Middle frontal gyrus (tissue), 1 donor: ENCODE results near the gene PLCL2.

ENCODE experiments used
- DNase-seq: peaks from one replicate; pipeline ENCODE4 v3.0.0-alpha.2; 2015; ENCODE audit warnings: low spot score; ENCODE audit errors: extremely low spot score

Gene PLCL2

GRCh38 chr3:16884748-16885592, at the start of gene PLCL2:
Gene PLCL2 (plus strand): TSS chr3:16884955. CDS start chr3:16885040, 85 bp downstream.
- no peak for DNase-seq

- no peak for DNase-seq
Measured at GRCh38 chr3:16836505-16837237, 48.1 kb upstream of the PLCL2 start.

- DNase-seq, result no peak
Measured at GRCh38 chr3:16837602-16838001, 47.2 kb upstream of the PLCL2 start.

GRCh38 chr3:16838561-16838960, 46.2 kb upstream of the PLCL2 start:
- DNase-seq, result no peak

GRCh38 chr3:16839271-16840100, 45.3 kb upstream of the PLCL2 start:
- no peak for DNase-seq

GRCh38 chr3:16840101-16840424, 44.7 kb upstream of the PLCL2 start:
- no peak for DNase-seq

GRCh38 chr3:16841041-16841753, 43.6 kb upstream of the PLCL2 start:
- DNase-seq, result no peak

- no peak for DNase-seq
Measured at GRCh38 chr3:16841904-16842271, 42.9 kb upstream of the PLCL2 start.

GRCh38 chr3:16842272-16843270, 42.2 kb upstream of the PLCL2 start:
- no peak for DNase-seq

GRCh38 chr3:16844222-16844621, 40.5 kb upstream of the PLCL2 start:
- DNase-seq, result no peak

GRCh38 chr3:16844791-16845190, 40.0 kb upstream of the PLCL2 start:
- no peak for DNase-seq

GRCh38 chr3:16846373-16847080, 38.2 kb upstream of the PLCL2 start:
- no peak for DNase-seq

- DNase-seq, result no peak
Measured at GRCh38 chr3:16848007-16848406, 36.7 kb upstream of the PLCL2 start.

GRCh38 chr3:16849229-16849628, 35.5 kb upstream of the PLCL2 start:
- peak; percentile 67 for DNase-seq

GRCh38 chr3:16849795-16850194, 35.0 kb upstream of the PLCL2 start:
- DNase-seq, result no peak

GRCh38 chr3:16855497-16855896, 29.3 kb upstream of the PLCL2 start:
- no peak for DNase-seq

- no peak for DNase-seq
Measured at GRCh38 chr3:16860234-16860633, 24.5 kb upstream of the PLCL2 start.

GRCh38 chr3:16861432-16861831, 23.3 kb upstream of the PLCL2 start:
- DNase-seq, result no peak

GRCh38 chr3:16864610-16865313, 20.0 kb upstream of the PLCL2 start:
- no peak for DNase-seq
